DOHH2 (cell line): Measurements from ENCODE around the gene LAGE3.

Experiments
- EZH2phosphoT487 ChIP-seq: fragments of 200-600 bp; sonication (generic); IDR thresholded peaks from 2 replicates; pipeline ENCODE4 v1.6.1; 2017; ENCODE audit warnings: borderline replicate concordance, mild to moderate bottlenecking, antibody characterized with exemption, low read length, moderate library complexity, mixed read lengths
- TF ChIP-seq, protein P1 (sequence below): fragments of 200-600 bp; sonication (generic); IDR thresholded peaks from one replicate; pipeline ENCODE4 v1.5.1; 2014; ENCODE audit warnings: antibody characterized with exemption, mild to moderate bottlenecking, low read depth, low read length; ENCODE audit not compliant: poor library complexity, severe bottlenecking

GRCh38 chrX:154439841-154440240 lies 39.2 kb downstream of the LAGE3 start:
- TF ChIP-seq, protein P1, sequence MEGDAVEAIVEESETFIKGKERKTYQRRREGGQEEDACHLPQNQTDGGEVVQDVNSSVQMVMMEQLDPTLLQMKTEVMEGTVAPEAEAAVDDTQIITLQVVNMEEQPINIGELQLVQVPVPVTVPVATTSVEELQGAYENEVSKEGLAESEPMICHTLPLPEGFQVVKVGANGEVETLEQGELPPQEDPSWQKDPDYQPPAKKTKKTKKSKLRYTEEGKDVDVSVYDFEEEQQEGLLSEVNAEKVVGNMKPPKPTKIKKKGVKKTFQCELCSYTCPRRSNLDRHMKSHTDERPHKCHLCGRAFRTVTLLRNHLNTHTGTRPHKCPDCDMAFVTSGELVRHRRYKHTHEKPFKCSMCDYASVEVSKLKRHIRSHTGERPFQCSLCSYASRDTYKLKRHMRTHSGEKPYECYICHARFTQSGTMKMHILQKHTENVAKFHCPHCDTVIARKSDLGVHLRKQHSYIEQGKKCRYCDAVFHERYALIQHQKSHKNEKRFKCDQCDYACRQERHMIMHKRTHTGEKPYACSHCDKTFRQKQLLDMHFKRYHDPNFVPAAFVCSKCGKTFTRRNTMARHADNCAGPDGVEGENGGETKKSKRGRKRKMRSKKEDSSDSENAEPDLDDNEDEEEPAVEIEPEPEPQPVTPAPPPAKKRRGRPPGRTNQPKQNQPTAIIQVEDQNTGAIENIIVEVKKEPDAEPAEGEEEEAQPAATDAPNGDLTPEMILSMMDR: no peak
- no peak for TF ChIP-seq EZH2phosphoT487
